ENCODE results near the gene HYAL2. TPM values are rescaled to one million over a fixed set of nuclear protein-coding genes. Genes with fewer than 3 reads are reported as not detected.

HYAL2 gene
- total RNA-seq, 1 experiment from 2014 or later, result 29.6 TPM

GRCh38 chr3:50342813-50343633 is 20.5 kb upstream of the HYAL2 start:
- Histone ChIP-seq H3K27me3 (ENCODE audit: insufficient read depth, low read depth) (no peaks in the 10 kb centered on the region), H3K4me1 (replicated peaks; ENCODE audit: insufficient read depth) (peaks cover 9% of the 10 kb centered on the region; the same call in 1 of the 2 replicates), H3K9me2 (ENCODE audit: insufficient read depth) (no peaks in the 10 kb centered on the region), H4K20me1 (ENCODE audit: insufficient read depth) (no peaks in the 10 kb centered on the region), H2AFZ (no peak overlapping the region), H3F3A (ENCODE audit: insufficient read depth, low read depth) (peaks cover 12% of the 10 kb centered on the region; the same call in 1 of the 2 replicates), H3K27ac (no peak overlapping the region), H3K9me3 (ENCODE audit: insufficient read depth, low read depth) (no peaks in the 10 kb centered on the region), H3K79me2 (ENCODE audit: low read depth) (no peaks in the 10 kb centered on the region), H3K36me3 (ENCODE audit: low read depth) (no peaks in the 10 kb centered on the region), H3K4me3 (no peak overlapping the region), H3K4me2 (no peak overlapping the region)
- no peak for DNase-seq
- BruUV-seq (replicated peaks), result no TSS peak
- intact Hi-C loops (cut with micrococcal nuclease; ENCODE audit: unreplicated experiment), result no loop called here
- no peak for TF ChIP-seq CTCF (conservative IDR thresholded peaks at IDR 0.05)
- no peak for TF ChIP-seq EZH2 (IDR thresholded peaks at IDR 0.05; ENCODE audit: low read depth)
- CTCF ChIA-PET, result no interaction called here
- POLR2A ChIA-PET (ENCODE audit: unreplicated experiment), result no interaction called here

GRCh38 chr3:50341996-50342650 is 19.6 kb upstream of the HYAL2 start:
- POLR2A ChIA-PET (ENCODE audit: unreplicated experiment), result no interaction called here
- Histone ChIP-seq H3K27ac (no peak overlapping the region), H3F3A (ENCODE audit: insufficient read depth, low read depth) (peaks cover 11% of the 10 kb centered on the region; the same call in 1 of the 2 replicates), H3K36me3 (ENCODE audit: low read depth) (no peaks in the 10 kb centered on the region), H3K4me3 (no peak overlapping the region), H3K4me1 (replicated peaks; ENCODE audit: insufficient read depth) (peaks cover 9% of the 10 kb centered on the region; the same call in 1 of the 2 replicates), H3K27me3 (ENCODE audit: insufficient read depth, low read depth) (no peaks in the 10 kb centered on the region), H3K9me3 (ENCODE audit: insufficient read depth, low read depth) (no peaks in the 10 kb centered on the region), H3K79me2 (ENCODE audit: low read depth) (no peaks in the 10 kb centered on the region; the same call in 1 of the 2 replicates), H3K9me2 (ENCODE audit: insufficient read depth) (no peaks in the 10 kb centered on the region), H4K20me1 (ENCODE audit: insufficient read depth) (no peaks in the 10 kb centered on the region), H2AFZ (no peak overlapping the region), H3K4me2 (no peak overlapping the region)
- intact Hi-C loops (cut with micrococcal nuclease; ENCODE audit: unreplicated experiment), result no loop called here
- DNase-seq, result no peak
- CTCF ChIA-PET, result no interaction called here
- TF ChIP-seq EZH2 (IDR thresholded peaks at IDR 0.05; ENCODE audit: low read depth), result no peak
- TF ChIP-seq CTCF (conservative IDR thresholded peaks at IDR 0.05), result no peak
- BruUV-seq (replicated peaks), result no TSS peak

GRCh38 chr3:50341537-50341936 is 19.0 kb upstream of the HYAL2 start:
- DNase-seq, result no peak
- Histone ChIP-seq H4K20me1 (ENCODE audit: insufficient read depth) (no peaks in the 10 kb centered on the region), H3K9me2 (ENCODE audit: insufficient read depth) (no peaks in the 10 kb centered on the region), H3F3A (ENCODE audit: insufficient read depth, low read depth) (peaks cover 17% of the 10 kb centered on the region; the same call in 1 of the 2 replicates), H3K27ac (no peak overlapping the region), H3K4me1 (replicated peaks; ENCODE audit: insufficient read depth) (peaks cover 9% of the 10 kb centered on the region; the same call in 1 of the 2 replicates), H2AFZ (no peak overlapping the region), H3K4me3 (no peak overlapping the region), H3K4me2 (no peak overlapping the region), H3K79me2 (ENCODE audit: low read depth) (peaks cover 6% of the 10 kb centered on the region), H3K9me3 (ENCODE audit: insufficient read depth, low read depth) (no peaks in the 10 kb centered on the region), H3K27me3 (ENCODE audit: insufficient read depth, low read depth) (no peaks in the 10 kb centered on the region), H3K36me3 (ENCODE audit: low read depth) (no peaks in the 10 kb centered on the region)
- BruUV-seq (replicated peaks), result no TSS peak
- ChIA-PET CTCF (no interaction called here), POLR2A (ENCODE audit: unreplicated experiment) (no interaction called here)
- intact Hi-C loops (cut with micrococcal nuclease; ENCODE audit: unreplicated experiment), result no loop called here
- TF ChIP-seq CTCF (conservative IDR thresholded peaks at IDR 0.05) (no peak), EZH2 (IDR thresholded peaks at IDR 0.05; ENCODE audit: low read depth) (no peak)

Data from PC-9 (cell line).